Measurements from ENCODE around the gene MGAT1.
"Not testable (repeated sequence)": the region's sequence is repeated elsewhere in the genome, so short reads cannot be mapped to it uniquely, and the experiment has no call there.

Gene MGAT1

GRCh38 chr5:180802325-180803180 is at the start of gene MGAT1:
MGAT1 (minus strand) TSS chr5:180802806; CDS start chr5:180792971, 9,835 bp downstream.
- DNase-seq, result peak; percentile 54 to 60

GRCh38 chr5:180850434-180851078 is 48.0 kb upstream of the MGAT1 start:
- DNase-seq, result no peak

GRCh38 chr5:180849827-180850226 is 47.2 kb upstream of the MGAT1 start:
- DNase-seq, result no peak

- DNase-seq, result no peak
Observed at GRCh38 chr5:180848878-180849277, 46.3 kb upstream of the MGAT1 start.

GRCh38 chr5:180848265-180848664 is 45.7 kb upstream of the MGAT1 start:
- DNase-seq, result no peak

- no peak for DNase-seq
Observed at GRCh38 chr5:180847026-180847425, 44.4 kb upstream of the MGAT1 start.

GRCh38 chr5:180844858-180845257 is 42.3 kb upstream of the MGAT1 start:
- no peak for DNase-seq

GRCh38 chr5:180844432-180844831 is 41.8 kb upstream of the MGAT1 start:
- DNase-seq, result no peak

- no peak for DNase-seq
Observed at GRCh38 chr5:180839935-180840334, 37.3 kb upstream of the MGAT1 start.

- no peak for DNase-seq
Observed at GRCh38 chr5:180839227-180839626, 36.6 kb upstream of the MGAT1 start.

GRCh38 chr5:180837478-180837877 is 34.9 kb upstream of the MGAT1 start:
- DNase-seq, result no peak

GRCh38 chr5:180832638-180833068 is 30.0 kb upstream of the MGAT1 start:
- no peak for DNase-seq

- peak; percentile 62 to 72 for DNase-seq
Observed at GRCh38 chr5:180831139-180832093, 28.8 kb upstream of the MGAT1 start.

GRCh38 chr5:180830253-180831138 is 27.9 kb upstream of the MGAT1 start:
- peak; percentile 61 to 63 for DNase-seq

- no peak for DNase-seq
Observed at GRCh38 chr5:180829726-180830125, 27.1 kb upstream of the MGAT1 start.

- DNase-seq, result not testable (repeated sequence)
Observed at GRCh38 chr5:180828756-180829531, 26.3 kb upstream of the MGAT1 start.

- not testable (repeated sequence) for DNase-seq
Observed at GRCh38 chr5:180827374-180827773, 24.8 kb upstream of the MGAT1 start.

GRCh38 chr5:180825768-180826525 is 23.3 kb upstream of the MGAT1 start:
- DNase-seq, result no peak

GRCh38 chr5:180824630-180825476 is 22.2 kb upstream of the MGAT1 start:
- no peak for DNase-seq

All from NCI-H2081 (cell line).